GM19238 (cell line): ENCODE measurements around the gene HSPA6.
"Not testable (repeated sequence)": the region's sequence is repeated elsewhere in the genome, so short reads cannot be mapped to it uniquely, and the experiment has no call there.

Experiments used
- DNase-seq: peaks from one replicate; pipeline ENCODE4 v3.0.0; 2011; ENCODE audit warnings: low spot score; ENCODE audit not compliant: insufficient read length

Gene HSPA6

DNA sequence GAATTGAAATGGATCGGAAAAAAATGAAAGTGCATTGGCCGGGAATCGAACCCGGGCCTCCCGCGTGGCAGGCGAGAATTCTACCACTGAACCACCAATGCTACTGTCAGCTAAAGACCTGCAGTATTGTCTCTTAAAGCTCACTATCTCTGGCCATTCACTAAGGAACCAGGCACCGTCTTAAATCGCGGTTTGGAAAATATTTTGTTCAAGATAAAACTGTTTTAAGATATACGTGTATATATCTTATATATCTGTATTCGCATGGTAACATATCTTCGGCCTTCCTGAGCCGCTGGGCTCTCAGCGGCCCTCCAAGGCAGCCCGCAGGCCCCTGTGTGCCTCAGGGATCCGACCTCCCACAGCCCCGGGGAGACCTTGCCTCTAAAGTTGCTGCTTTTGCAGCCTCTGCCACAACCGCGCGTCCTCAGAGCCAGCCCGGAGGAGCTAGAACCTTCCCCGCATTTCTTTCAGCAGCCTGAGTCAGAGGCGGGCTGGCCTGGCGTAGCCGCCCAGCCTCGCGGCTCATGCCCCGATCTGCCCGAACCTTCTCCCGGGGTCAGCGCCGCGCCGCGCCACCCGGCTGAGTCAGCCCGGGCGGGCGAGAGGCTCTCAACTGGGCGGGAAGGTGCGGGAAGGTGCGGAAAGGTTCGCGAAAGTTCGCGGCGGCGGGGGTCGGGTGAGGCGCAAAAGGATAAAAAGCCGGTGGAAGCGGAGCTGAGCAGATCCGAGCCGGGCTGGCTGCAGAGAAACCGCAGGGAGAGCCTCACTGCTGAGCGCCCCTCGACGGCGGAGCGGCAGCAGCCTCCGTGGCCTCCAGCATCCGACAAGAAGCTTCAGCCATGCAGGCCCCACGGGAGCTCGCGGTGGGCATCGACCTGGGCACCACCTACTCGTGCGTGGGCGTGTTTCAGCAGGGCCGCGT, at the start of gene HSPA6:
TSS of gene HSPA6 (plus strand) at position 724 of the 925 bp plus-strand sequence. CDS start at position 843, 119 bp downstream.
- DNase-seq: not testable (repeated sequence)

- not testable (repeated sequence) for DNase-seq
These were observed 46.6 kb upstream of the HSPA6 start for GRCh38 chr1:161477711-161478110.

- DNase-seq: no peak
These were observed 45.4 kb upstream of the HSPA6 start for GRCh38 chr1:161478985-161479384.

- no peak for DNase-seq
These were observed 43.8 kb upstream of the HSPA6 start for GRCh38 chr1:161480381-161481035.

GRCh38 chr1:161481624-161482392, 42.5 kb upstream of the HSPA6 start:
- no peak for DNase-seq

- no peak for DNase-seq
These were observed 41.7 kb upstream of the HSPA6 start for GRCh38 chr1:161482610-161483009.

DNA sequence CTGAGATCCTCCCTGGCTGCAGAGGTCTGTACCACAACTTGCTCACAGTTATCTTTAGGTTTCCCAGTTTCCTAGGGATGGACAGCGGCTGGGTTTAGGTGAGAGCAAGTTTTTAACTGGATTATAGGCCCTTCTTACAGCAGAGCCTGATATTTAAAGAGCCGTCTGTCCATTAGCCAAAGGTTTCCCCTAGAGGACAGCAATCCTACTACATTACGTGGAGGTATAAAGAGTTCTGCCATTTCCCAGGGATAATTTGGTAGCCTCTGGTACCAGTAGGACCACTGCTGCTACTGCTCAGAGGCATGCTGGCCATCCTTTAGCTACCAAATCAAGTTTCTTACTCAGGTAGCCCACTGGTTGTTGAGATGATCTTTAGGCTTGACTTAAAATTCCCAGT, 41.0 kb upstream of the HSPA6 start:
- DNase-seq: no peak

DNA sequence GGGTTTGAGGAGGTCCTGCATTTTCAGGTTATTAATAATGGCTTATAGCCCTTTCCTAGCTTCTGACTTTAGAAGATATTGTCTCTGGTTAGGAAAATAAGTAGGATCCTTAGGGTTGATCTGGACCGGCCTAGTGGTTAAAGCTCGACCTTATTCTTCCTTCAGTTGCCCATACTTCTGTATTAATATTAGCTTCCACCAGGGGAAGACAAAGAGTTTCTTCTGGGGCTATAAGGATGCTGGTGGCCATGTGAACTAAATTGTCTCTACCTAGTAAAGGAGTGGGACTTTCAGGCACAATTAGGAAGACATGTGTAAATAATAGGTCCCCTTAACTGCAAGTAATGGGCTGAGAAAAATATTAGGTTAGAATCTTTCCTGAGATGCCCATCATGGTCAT, 39.7 kb upstream of the HSPA6 start:
- no peak for DNase-seq

- peak; percentile 54 for DNase-seq
These were observed 37.3 kb upstream of the HSPA6 start for GRCh38 chr1:161486806-161487741.

DNA sequence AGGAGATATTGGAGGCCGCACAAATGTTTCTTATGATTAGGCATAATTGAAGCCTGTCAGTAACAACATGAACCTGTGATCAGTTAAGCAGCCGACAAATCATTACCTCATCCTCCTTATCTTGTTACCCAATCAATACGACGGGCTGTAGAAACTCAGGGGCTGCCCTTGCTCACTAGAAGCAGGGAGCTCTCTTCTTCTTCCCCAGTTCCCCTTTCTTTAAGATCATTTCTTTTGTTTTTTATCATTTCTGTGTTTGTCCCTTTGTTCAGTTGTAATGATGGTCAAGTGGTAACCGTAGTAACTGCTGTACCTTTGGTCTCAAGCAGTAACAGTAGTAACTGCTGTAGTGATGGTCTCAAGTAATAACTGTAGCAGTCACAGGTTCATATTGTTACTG, 32.9 kb upstream of the HSPA6 start:
- no peak for DNase-seq

DNA sequence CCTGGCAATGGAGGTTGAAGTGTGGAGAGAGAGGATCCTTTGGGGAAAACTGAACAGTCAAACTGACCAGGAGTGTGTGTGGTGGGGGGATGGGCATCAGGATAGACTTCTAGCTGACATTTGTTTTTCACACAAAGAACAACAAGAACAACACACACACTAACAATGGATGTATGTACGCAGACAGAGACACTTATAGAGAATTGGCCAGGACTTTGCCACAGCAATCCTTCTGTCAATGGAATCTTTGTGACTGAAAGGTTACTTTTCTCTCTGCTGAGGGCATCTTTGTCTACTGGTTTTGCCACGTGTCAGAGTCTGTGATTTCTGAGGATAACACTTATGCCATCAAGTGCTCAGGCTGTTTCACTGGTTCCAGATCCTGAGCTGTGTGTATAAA, 31.5 kb upstream of the HSPA6 start:
- DNase-seq: no peak

- no peak for DNase-seq
These were observed 30.1 kb upstream of the HSPA6 start for GRCh38 chr1:161494091-161494735.

GRCh38 chr1:161495490-161495889, 28.9 kb upstream of the HSPA6 start:
- DNase-seq: no peak

GRCh38 chr1:161497961-161498360, 26.4 kb upstream of the HSPA6 start:
- DNase-seq: no peak

- no peak for DNase-seq
These were observed 25.7 kb upstream of the HSPA6 start for GRCh38 chr1:161498646-161499045.

GRCh38 chr1:161499099-161500039, 25.0 kb upstream of the HSPA6 start:
- DNase-seq: no peak

GRCh38 chr1:161501234-161501633, 23.1 kb upstream of the HSPA6 start:
- no peak for DNase-seq

- DNase-seq: no peak
These were observed 22.2 kb upstream of the HSPA6 start for GRCh38 chr1:161502181-161502580.
